Stimulated activated CD8-positive, alpha-beta memory T cell treated with anti-CD3 and anti-CD28 coated beads, Interleukin-12 subunit alpha, Interleukin-12 subunit beta, amount 100 ng/mL, for 1 hour (primary cell): ENCODE results near the gene SUPT3H.
"Not testable (repeated sequence)": the region's sequence is repeated elsewhere in the genome, so short reads cannot be mapped to it uniquely, and the experiment has no call there.

Source experiments
- DNase-seq: peaks from one replicate; pipeline ENCODE4 v3.0.0-alpha.2; 2020; ENCODE audit warnings: low read depth

The SUPT3H gene

DNA sequence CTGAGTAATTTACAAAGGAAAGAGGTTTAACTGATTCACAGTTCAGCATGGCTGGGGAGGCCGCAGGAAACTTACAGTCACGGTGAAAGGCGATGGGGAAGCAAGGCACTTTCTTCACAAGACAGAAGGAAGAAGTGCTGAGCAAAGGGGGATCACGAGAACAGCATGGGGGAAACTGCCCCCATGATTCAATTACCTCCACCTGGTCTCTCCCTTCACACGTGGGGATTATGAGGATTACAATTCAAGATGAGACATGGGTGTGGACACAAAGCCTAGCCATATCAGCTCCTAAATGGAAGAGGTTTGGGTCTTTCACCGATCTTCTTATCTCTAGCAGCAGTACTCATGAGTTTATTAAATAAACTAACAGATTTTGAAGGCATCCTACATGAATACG is 202.5 kb downstream of the SUPT3H start:
- no peak for DNase-seq

GRCh38 chr6:45174045-45174444 is 203.7 kb downstream of the SUPT3H start:
- no peak for DNase-seq

GRCh38 chr6:45171380-45171779 is 206.4 kb downstream of the SUPT3H start:
- DNase-seq, result no peak

DNA sequence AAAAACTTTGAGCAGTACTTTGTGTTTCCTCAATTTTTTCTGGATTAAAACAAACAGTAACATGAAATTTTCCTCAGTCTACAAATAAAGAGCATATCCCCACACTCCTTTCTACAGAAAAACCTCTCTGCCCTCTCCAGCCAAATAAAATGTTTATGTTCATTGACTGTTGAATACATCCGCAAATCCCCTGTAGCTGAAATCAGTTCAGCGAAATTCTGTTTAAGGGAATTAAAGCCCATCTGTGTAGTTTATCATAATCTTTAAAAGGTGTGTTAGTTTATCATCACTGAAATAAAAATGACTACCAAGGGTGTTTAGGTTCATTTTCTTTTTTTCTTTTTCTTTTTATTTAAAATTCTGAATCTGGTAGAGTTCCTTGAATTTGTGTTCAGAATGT is 207.4 kb downstream of the SUPT3H start:
- no peak for DNase-seq

DNA sequence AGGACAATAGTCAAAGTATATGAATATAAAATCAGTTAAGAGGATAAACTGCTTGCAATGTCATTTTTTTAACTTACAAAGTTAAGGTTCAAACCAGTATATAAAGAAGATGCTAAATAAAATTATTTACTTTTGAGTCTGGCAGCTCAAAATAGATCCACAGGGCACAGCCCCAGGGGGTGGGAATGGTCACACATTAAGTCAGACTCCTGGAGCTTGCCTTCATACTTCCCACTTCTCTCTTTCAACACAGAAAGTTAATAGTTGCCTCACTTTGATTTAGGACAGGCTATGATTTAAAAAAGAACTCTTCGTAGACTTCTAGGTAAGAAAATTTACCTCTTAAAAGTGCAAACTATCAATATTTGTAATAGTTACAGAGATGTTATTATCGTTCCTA is 207.9 kb downstream of the SUPT3H start:
- DNase-seq, result no peak

GRCh38 chr6:45163952-45164766 is 213.6 kb downstream of the SUPT3H start:
- no peak for DNase-seq

DNA sequence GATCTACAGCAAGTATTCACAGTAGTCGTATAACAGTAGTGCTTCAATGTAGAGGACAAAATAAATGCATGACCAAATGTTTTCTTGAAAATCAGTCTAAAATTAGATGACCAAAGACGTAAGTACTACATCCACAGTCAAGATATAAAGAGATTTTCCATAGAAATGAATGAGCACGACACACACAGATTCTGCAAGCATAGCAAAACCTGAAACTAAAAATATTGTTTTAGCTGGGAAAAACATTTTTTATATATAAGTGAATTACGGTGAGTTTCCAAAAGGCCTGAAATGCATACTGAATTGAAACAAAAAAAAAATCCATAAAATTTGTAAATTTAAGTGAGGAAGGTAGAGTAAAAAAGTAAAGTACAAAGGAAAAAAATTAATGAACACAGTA is 217.4 kb downstream of the SUPT3H start:
- DNase-seq, result no peak

DNA sequence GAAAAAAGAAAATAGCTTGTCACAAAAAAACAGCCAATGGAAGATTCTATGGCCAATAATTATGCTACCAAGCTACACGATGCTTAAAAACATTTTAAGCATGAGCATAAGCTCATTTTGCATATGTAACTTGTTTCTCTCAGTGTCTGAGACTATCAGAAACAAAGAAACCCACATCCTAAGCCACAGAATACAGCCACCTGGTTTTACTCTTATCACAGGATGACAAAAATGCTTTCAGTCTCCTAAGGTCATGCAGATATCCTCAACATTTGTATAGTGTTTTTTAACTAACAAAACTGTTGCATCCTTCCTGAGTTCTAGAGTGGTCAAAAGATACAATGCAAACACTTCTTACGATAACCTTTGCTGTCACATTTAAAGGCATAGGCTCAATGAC is 221.7 kb downstream of the SUPT3H start:
- no peak for DNase-seq

DNA sequence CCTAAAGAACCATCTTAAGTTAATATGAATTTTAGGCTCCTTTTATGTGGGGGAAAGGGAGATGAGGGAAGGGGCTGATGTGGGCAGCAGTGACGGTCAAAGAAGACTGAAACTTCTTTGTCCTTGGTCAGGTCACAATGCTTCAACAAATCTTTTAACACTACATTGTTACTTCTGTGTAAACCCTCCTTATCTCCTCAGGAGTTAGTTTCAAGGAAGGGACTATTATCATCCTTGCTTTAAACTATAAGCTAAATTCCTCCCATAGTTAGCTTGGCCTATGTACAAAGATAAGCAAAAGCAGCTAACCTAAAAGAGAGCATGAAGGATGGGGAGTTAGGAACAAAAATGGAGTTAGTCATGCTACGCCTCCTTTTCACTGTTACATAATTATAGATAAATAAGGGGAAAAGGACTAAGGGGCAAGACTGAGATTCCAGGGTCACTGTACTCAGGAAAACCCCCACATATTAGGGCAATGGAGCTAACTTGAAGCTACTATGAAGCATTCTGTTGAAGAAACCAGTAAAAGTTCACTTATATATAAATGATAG is 222.3 kb downstream of the SUPT3H start:
- DNase-seq, result no peak

DNA sequence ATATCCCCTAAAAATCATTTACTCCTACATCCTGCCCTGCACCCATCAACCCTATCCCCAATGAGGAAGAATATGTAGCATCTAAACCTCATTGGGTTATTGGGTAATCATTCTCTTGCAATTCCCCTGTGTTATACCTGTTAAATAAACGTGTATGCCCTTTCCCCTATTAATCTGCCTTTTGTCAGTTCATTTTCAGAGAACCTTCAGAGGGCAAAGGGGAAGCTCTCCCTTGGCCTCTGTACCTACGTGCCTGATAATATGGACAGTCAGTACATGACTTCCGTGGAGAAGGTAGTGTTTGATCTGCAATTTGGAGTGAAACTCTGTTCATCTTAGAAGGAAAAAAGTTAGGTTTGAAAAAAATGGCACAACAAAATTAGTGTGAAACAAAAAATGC is 223.1 kb downstream of the SUPT3H start:
- DNase-seq, result no peak

DNA sequence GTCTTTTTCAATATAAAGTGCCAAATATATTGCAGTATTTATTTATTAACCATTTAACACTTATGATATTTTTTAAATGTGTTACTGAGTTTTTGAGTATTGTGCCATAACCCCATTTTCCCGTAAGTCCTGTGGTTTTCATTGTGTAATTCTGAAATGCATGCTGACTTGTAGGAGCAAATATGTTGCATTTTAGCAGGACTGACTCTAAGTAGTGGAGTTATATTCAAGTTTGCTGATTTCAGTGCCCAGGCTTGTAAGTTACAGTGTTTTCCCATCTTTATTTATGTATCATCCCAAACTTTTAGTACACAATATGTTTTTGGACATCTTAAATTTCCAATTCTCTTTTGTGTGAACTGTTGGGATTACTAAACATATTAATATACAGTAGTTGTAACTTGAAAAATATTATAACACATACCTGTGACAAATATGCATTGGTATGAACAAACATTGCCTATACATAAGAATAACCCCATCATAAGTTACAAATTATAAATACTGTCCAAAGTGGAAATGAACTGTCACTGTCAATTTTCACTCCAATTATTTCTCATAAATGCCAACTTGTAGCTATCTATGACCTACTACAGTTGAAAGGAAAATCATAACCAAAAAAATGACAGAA is 228.9 kb downstream of the SUPT3H start:
- DNase-seq, result no peak

DNA sequence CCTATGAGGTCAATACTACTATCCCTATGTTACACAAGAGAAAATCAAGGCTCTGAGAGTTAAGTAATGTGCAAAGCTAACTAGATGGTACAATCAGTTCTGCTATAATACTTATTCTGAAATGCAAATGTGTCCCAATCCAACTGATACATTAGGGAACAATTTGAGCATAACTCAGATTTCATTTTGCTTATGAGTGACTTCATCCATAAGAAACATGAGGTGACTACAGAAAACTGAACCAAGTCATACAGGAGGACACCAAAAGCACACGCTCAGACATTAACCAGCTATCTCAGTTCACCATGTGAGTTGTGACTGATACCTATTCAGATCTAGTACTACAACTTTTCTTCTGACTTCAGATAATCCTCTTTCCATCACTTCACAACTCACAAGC is 229.5 kb downstream of the SUPT3H start:
- no peak for DNase-seq

DNA sequence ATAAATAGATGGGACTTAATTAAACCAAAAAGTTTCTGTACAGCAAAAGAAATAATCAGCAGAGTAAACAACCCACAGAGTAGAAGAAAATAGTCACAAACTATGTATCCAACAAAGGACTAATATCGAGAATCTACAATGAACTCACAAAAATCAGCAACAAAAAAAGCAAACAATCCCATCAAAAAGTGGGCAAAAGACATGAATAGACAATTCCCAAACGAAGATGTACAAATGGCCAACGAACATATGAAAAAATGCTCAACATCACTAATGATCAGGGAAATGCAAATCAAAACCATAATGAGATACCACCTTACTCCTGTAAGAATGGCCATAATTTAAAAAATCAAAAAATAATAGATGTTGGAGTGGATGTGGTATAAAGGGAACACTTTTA is 232.1 kb downstream of the SUPT3H start:
- DNase-seq, result not testable (repeated sequence)

- no peak for DNase-seq
These were observed 239.0 kb downstream of the SUPT3H start for GRCh38 chr6:45138765-45139164.

GRCh38 chr6:45136495-45136894 is 241.2 kb downstream of the SUPT3H start:
- DNase-seq, result no peak

GRCh38 chr6:45132658-45133294 is 245.0 kb downstream of the SUPT3H start:
- no peak for DNase-seq

GRCh38 chr6:45132059-45132458 is 245.7 kb downstream of the SUPT3H start:
- DNase-seq, result no peak

DNA sequence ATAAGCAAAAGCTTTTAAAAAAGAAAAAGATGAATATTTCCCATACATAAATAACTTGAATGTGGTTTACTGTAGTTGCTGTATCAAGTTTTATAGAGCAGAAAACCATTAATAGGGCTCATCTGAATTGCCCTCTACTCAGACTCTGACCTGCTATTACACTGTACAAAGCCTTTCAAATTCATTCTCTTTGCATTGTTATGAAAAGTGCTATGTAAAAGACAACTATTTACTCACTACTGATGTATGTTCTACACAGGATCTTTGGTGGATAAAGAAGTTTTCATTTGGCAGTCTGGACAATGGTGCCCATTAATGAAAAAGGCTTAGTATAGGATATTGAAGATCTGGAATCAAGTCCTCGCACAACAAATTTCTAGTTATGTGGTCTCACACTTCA is 248.7 kb downstream of the SUPT3H start:
- no peak for DNase-seq

DNA sequence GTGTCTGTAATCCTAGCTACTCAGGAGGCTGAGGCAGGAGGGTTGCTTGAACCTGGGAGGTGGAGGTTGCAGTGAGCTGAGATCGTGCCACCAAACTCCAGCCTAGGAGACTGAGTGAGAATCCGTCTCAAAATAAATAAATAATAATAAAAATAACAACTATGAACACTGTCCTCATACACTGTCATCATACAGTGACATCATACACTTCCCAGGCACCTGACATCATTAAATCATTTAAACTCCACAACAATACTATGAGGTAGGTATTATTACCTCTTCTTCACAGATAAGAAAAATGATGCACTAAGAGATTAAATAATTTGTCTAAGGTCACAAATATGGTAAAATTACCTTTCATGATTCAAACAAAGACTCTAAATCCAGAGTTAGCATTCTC is 250.5 kb downstream of the SUPT3H start:
- no peak for DNase-seq

DNA sequence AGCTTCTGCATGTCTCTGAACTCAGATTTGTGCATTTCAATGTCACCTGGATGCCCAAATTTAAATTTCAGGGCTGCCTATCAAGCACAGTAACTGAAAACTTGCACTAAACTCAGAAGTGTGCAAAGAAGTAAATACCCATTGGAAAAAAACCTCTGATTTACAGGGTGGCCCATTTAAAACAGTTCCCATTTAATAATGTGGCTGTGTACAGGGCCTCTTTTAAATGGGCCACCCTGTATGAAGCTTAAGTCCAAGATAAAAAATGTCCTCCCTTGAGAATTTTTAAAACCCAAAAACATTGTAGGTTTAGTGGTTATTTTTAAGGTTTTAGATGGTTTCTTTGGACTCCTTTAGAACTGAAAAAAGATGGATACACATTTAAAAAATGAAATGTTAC is 251.7 kb downstream of the SUPT3H start:
- no peak for DNase-seq

GRCh38 chr6:45123023-45123422 is 254.7 kb downstream of the SUPT3H start:
- no peak for DNase-seq

- no peak for DNase-seq
These were observed 259.0 kb downstream of the SUPT3H start for GRCh38 chr6:45118754-45119153.
